ENCODE data around the gene BSN. TPM values are rescaled to one million over a fixed set of nuclear protein-coding genes. Genes with fewer than 3 reads are reported as not detected.

Gene BSN
- total and polyA plus RNA-seq, 2 donors (not counting 1 experiment from before 2014, with no cell fraction given): 0.03 to 0.20 TPM

DNA sequence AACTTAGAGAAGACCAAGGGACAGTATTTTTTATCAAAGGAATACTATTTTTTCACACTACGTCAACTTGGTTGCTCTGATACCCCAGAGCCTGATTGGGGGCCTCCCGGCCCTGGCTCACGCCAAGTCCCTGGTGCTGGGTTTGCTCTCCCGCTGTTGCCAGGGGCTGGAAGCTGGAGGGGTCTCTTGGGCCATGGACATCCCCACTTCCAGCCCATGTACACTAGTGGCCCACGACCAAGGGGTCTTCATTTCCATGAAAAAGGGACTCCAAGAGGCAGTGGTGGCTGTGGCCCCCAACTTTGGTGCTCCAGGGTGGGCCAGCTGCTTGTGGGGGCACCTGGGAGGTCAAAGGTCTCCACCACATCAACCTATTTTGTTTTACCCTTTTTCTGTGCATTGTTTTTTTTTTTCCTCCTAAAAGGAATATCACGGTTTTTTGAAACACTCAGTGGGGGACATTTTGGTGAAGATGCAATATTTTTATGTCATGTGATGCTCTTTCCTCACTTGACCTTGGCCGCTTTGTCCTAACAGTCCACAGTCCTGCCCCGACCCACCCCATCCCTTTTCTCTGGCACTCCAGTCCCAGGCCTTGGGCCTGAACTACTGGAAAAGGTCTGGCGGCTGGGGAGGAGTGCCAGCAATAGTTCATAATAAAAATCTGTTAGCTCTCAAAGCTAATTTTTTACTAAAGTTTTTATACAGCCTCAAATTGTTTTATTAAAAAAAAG, 20.3 kb upstream of the BSN start:
- Mint-ChIP-seq H3K4me1 (no peaks in the 10 kb centered on the region), H3K4me3 (no peak overlapping the region), H3K27me3 (no peaks in the 10 kb centered on the region), H3K27ac (no peak overlapping the region), H3K9me3 (ENCODE audit: insufficient read depth) (no peaks in the 10 kb centered on the region)
- H3K27me3 ChIP-seq (replicated peaks in 1 of 4; ENCODE audit: control extremely low read depth in 1 of 4, control insufficient read depth in 3 of 4, insufficient read depth in 4 of 4, low read length in 3 of 4): no peaks in the 10 kb centered on the region
- peaks cover 12% of the 10 kb centered on the region for H3K79me2 ChIP-seq (ENCODE audit: control insufficient read depth, insufficient read depth, low read length)
- 85% methylated on average over 3 of the region's 9 CpGs for WGBS (ENCODE audit: insufficient coverage)
- H3K4me2 ChIP-seq (replicated peaks; ENCODE audit: low read depth, low read length, poor library complexity, severe bottlenecking): no peak overlapping the region
- H3K36me3 ChIP-seq (replicated peaks in 1 of 2; ENCODE audit: control extremely low read depth in 1 of 2, control insufficient read depth in 1 of 2, extremely low read depth in 1 of 2, insufficient read depth in 2 of 2, low read length in 1 of 2): peaks cover 0 to 35% of the 10 kb centered on the region in 2 experiments
- H3K4me1 ChIP-seq (ENCODE audit: control insufficient read depth in 2 of 2, insufficient read depth in 2 of 2, low read length in 2 of 2): no peaks in the 10 kb centered on the region
- ChIA-PET CTCF (no interaction called here), POLR2A (no interaction called here)
- H3K9ac ChIP-seq (ENCODE audit: low read length): no peak overlapping the region
- H4K20me1 ChIP-seq (ENCODE audit: control insufficient read depth, insufficient read depth, low read length, poor library complexity, severe bottlenecking): peaks cover 16% of the 10 kb centered on the region
- H3K4me3 ChIP-seq (ENCODE audit: control extremely low read depth in 1 of 5, extremely low read depth in 1 of 5, insufficient read depth in 1 of 5, low read depth in 2 of 5, low read length in 4 of 5): no peak overlapping the region
- TF ChIP-seq, protein P1, sequence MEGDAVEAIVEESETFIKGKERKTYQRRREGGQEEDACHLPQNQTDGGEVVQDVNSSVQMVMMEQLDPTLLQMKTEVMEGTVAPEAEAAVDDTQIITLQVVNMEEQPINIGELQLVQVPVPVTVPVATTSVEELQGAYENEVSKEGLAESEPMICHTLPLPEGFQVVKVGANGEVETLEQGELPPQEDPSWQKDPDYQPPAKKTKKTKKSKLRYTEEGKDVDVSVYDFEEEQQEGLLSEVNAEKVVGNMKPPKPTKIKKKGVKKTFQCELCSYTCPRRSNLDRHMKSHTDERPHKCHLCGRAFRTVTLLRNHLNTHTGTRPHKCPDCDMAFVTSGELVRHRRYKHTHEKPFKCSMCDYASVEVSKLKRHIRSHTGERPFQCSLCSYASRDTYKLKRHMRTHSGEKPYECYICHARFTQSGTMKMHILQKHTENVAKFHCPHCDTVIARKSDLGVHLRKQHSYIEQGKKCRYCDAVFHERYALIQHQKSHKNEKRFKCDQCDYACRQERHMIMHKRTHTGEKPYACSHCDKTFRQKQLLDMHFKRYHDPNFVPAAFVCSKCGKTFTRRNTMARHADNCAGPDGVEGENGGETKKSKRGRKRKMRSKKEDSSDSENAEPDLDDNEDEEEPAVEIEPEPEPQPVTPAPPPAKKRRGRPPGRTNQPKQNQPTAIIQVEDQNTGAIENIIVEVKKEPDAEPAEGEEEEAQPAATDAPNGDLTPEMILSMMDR (IDR thresholded peaks at IDR 0.05): no peak
- TF ChIP-seq EZH2 (IDR thresholded peaks at IDR 0.05; ENCODE audit: borderline replicate concordance, insufficient read depth, low read depth, low read length, poor library complexity, severe bottlenecking): no peak
- ATAC-seq (ENCODE audit: low read depth) (no peak), DNase-seq (no peak)
- no peak overlapping the region for H2AFZ ChIP-seq (ENCODE audit: insufficient read depth, low read depth, low read length, poor library complexity, severe bottlenecking)
- no peaks in the 10 kb centered on the region for H3K9me3 ChIP-seq (ENCODE audit: control extremely low read depth in 1 of 3, control insufficient read depth in 2 of 3, insufficient read depth in 1 of 3, low read length in 2 of 3)
- H3K27ac ChIP-seq (ENCODE audit: low read length in 2 of 2): no peak overlapping the region
- intact Hi-C loops (cut with micrococcal nuclease): no loop called here

DNA sequence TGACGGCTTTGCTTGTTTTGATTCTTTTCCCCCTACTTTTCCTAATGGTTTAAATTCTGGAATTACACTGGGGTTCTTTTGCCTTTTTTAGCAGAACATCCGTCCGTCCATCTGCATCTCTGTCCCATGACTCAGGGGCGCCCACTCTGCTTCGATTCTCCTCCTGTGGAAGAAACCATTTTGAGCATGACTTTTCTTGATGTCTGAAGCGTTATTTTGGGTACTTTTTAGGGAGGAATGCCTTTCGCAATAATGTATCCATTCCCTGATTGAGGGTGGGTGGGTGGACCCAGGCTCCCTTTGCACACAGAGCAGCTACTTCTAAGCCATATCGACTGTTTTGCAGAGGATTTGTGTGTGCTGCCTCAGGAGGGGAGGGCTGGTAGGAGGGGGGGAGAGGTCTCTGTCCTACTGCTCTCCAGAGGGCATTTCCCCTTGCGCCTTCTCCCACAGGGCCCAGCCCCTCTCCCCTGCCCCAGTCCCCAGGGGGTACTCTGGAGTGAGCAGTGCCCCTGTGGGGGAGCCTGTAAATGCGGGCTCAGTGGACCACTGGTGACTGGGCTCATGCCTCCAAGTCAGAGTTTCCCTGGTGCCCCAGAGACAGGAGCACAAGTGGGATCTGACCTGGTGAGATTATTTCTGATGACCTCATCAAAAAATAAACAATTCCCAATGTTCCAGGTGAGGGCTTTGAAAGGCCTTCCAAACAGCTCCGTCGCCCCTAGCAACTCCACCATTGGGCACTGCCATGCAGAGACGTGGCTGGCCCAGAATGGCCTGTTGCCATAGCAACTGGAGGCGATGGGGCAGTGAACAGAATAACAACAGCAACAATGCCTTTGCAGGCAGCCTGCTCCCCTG, 19.5 kb upstream of the BSN start:
- H3K9me3 ChIP-seq (ENCODE audit: control extremely low read depth in 1 of 3, control insufficient read depth in 2 of 3, insufficient read depth in 1 of 3, low read length in 2 of 3): no peaks in the 10 kb centered on the region
- H3K27me3 ChIP-seq (replicated peaks in 1 of 4; ENCODE audit: control extremely low read depth in 1 of 4, control insufficient read depth in 3 of 4, insufficient read depth in 4 of 4, low read length in 3 of 4): no peaks in the 10 kb centered on the region
- Mint-ChIP-seq H3K27me3 (no peaks in the 10 kb centered on the region), H3K4me3 (no peak overlapping the region), H3K9me3 (ENCODE audit: insufficient read depth) (no peaks in the 10 kb centered on the region), H3K27ac (no peak overlapping the region), H3K4me1 (peaks cover 5% of the 10 kb centered on the region)
- no peak overlapping the region for H2AFZ ChIP-seq (ENCODE audit: insufficient read depth, low read depth, low read length, poor library complexity, severe bottlenecking)
- intact Hi-C loops (cut with micrococcal nuclease): no loop called here
- no peak overlapping the region for H3K4me3 ChIP-seq (ENCODE audit: control extremely low read depth in 1 of 5, extremely low read depth in 1 of 5, insufficient read depth in 1 of 5, low read depth in 2 of 5, low read length in 4 of 5)
- TF ChIP-seq, protein P1 (IDR thresholded peaks at IDR 0.05): no peak
- TF ChIP-seq EZH2 (IDR thresholded peaks at IDR 0.05; ENCODE audit: borderline replicate concordance, insufficient read depth, low read depth, low read length, poor library complexity, severe bottlenecking): no peak
- peaks cover 7% of the 10 kb centered on the region for H3K79me2 ChIP-seq (ENCODE audit: control insufficient read depth, insufficient read depth, low read length)
- H3K27ac ChIP-seq (ENCODE audit: low read length in 2 of 2): no peak overlapping the region
- peaks cover 0 to 31% of the 10 kb centered on the region in 2 experiments for H3K36me3 ChIP-seq (replicated peaks in 1 of 2; ENCODE audit: control extremely low read depth in 1 of 2, control insufficient read depth in 1 of 2, extremely low read depth in 1 of 2, insufficient read depth in 2 of 2, low read length in 1 of 2)
- H3K4me2 ChIP-seq (replicated peaks; ENCODE audit: low read depth, low read length, poor library complexity, severe bottlenecking): no peak overlapping the region
- ChIA-PET POLR2A (no interaction called here), CTCF (no interaction called here)
- peaks cover 10% of the 10 kb centered on the region for H4K20me1 ChIP-seq (ENCODE audit: control insufficient read depth, insufficient read depth, low read length, poor library complexity, severe bottlenecking)
- ATAC-seq (ENCODE audit: low read depth): no peak
- no peak for DNase-seq
- no peaks in the 10 kb centered on the region for H3K4me1 ChIP-seq (ENCODE audit: control insufficient read depth in 2 of 2, insufficient read depth in 2 of 2, low read length in 2 of 2)
- 98% methylated on average over 10 of the region's 14 CpGs for WGBS (ENCODE audit: insufficient coverage)
- H3K9ac ChIP-seq (ENCODE audit: low read length): no peak overlapping the region
